IMR-90 (cell line): ENCODE measurements around the gene AMN.

Experiments
- BHLHE40 ChIP-seq: fragments of 150-350 bp; IDR thresholded peaks from 2 replicates; pipeline ENCODE4 v1.6.1; 2016; ENCODE audit warnings: mild to moderate bottlenecking, low read depth, low read length
- CTCF ChIP-seq: conservative IDR thresholded peaks from 2 replicates; pipeline ENCODE4 v1.5.1; 2012; ENCODE audit warnings: mild to moderate bottlenecking, low read depth, low read length, improper control_type of control experiment
- MAZ ChIP-seq: IDR thresholded peaks from 2 replicates; pipeline ENCODE4 v1.6.1; 2012; ENCODE audit warnings: low read depth, mild to moderate bottlenecking, low read length, improper control_type of control experiment, moderate library complexity, borderline replicate concordance
- MXI1 ChIP-seq: IDR thresholded peaks from 2 replicates; pipeline ENCODE4 v1.6.1; 2012; ENCODE audit warnings: low read depth, mild to moderate bottlenecking, low read length, moderate library complexity, borderline replicate concordance
- POLR2A ChIP-seq: IDR thresholded peaks from 2 replicates; pipeline ENCODE4 v1.6.1; 2012; ENCODE audit warnings: mild to moderate bottlenecking, low read depth, low read length
- RAD21 ChIP-seq: IDR thresholded peaks from 2 replicates; pipeline ENCODE4 v1.6.1; 2012; ENCODE audit warnings: low read length, improper control_type of control experiment
- RCOR1 ChIP-seq: IDR thresholded peaks from 2 replicates; pipeline ENCODE4 v1.6.1; 2012; ENCODE audit warnings: mild to moderate bottlenecking, low read length, improper control_type of control experiment; ENCODE audit not compliant: insufficient replicate concordance
- RFX5 ChIP-seq: IDR thresholded peaks from 2 replicates; pipeline ENCODE4 v1.8.0; 2012; ENCODE audit warnings: low read depth, mild to moderate bottlenecking, low read length, moderate library complexity
- SMC3 ChIP-seq: fragments of 150-350 bp; IDR thresholded peaks from 2 replicates; pipeline ENCODE4 v1.6.1; 2016; ENCODE audit warnings: low read depth, mild to moderate bottlenecking, antibody characterized with exemption, low read length, moderate library complexity

- TF ChIP-seq CTCF, result no peak
- no peak for TF ChIP-seq POLR2A
- no peak for TF ChIP-seq RFX5
- no peak for TF ChIP-seq RCOR1
- TF ChIP-seq MXI1, result no peak
- no peak for TF ChIP-seq BHLHE40
- no peak for TF ChIP-seq RAD21
- TF ChIP-seq SMC3, result no peak
- TF ChIP-seq MAZ, result no peak
Observed at GRCh38 chr14:102903248-102903888, 19.1 kb upstream of the AMN start.
